ENCODE results near the gene KANSL3.
A peak's percentile ranks its signal among the peaks of the same experiment; 100 is the strongest.

The KANSL3 gene

GRCh38 chr2:96549466-96549785 is 88.7 kb downstream of the KANSL3 start:
- no peaks in the 10 kb centered on the region for H3K9me3 Mint-ChIP-seq
- no peaks in the 10 kb centered on the region for H3K27me3 Mint-ChIP-seq
- ATAC-seq (no peak), DNase-seq (no peak)
- H3K4me3 Mint-ChIP-seq: no peak overlapping the region
- no peak overlapping the region for H3K27ac Mint-ChIP-seq
- H3K4me1 Mint-ChIP-seq: peaks cover 54% of the 10 kb centered on the region

DNA sequence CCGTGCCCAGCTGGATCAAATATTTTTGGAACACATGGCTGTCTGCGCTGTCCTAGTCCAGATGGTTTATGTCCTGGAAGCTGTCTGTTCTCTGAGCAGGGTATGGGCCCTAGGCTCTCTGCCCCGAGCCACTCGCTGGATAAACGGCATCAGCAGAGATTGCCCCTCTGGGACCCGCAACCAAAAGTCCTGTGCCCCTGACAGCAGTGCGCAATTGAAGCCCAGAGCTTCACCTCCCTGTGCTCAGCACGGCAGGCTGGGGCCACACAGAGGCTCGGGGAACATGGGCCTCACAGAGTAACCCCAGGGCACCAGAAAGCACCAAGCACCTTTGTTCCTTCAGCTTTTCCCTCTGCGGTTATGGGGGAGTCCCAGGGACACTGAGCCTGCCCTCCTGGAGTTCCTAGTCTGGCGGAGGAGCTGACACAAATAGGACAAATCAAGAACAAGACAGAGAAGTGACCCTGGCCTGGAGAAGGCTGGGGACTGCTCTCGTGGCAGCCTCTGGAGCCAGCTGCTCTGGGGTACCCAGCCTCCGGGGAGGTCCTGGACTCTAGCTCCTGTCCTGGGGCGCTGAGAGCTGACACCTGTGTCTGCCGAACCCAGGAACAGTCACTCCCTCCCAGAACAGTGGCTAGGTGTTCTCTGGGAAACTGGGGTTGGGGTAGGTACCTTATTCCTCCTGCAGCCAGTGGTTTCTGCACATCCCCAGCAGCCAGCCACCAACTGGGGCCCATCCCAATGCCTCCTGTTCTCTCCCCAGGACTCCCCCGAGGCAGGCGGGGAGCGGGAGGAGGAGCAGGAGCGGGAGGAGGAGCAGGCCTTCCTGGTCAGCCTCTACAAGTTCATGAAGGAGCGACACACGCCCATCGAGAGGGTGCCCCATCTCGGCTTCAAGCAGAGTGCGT is 89.3 kb downstream of the KANSL3 start:
- peaks cover 54% of the 10 kb centered on the region for H3K4me1 Mint-ChIP-seq
- H3K4me3 Mint-ChIP-seq: no peak overlapping the region
- no peak overlapping the region for H3K27ac Mint-ChIP-seq
- H3K9me3 Mint-ChIP-seq: no peaks in the 10 kb centered on the region
- no peaks in the 10 kb centered on the region for H3K27me3 Mint-ChIP-seq
- DNase-seq (no peak), ATAC-seq (no peak)

DNA sequence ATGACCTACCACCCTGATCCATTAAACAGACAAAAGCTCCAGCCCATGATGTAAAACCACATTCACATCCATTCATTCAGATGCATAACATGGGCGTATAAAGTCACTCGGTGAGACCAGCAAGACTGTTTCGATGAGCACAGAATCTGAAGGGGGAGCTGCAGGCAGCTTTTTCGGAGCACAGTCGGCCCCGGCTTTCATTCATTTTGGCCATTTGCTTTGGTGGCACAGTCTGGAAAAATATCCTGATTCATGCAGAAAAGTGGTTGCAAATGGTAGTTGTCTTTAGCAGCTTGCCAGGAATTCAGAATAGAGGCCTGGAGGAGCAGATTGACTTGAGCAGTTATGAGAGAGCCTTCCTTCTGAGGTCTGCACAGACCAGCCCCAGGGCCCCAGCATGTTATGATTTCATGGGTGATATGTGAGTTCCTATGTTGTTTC is 90.4 kb downstream of the KANSL3 start:
- H3K27ac Mint-ChIP-seq: peak overlapping the region in 1 of 2 donors; percentile 88
- ATAC-seq (no peak), DNase-seq (no peak)
- H3K27me3 Mint-ChIP-seq: no peaks in the 10 kb centered on the region
- H3K4me3 Mint-ChIP-seq: no peak overlapping the region
- H3K4me1 Mint-ChIP-seq: peaks cover 54% of the 10 kb centered on the region
- H3K9me3 Mint-ChIP-seq: no peaks in the 10 kb centered on the region

DNA sequence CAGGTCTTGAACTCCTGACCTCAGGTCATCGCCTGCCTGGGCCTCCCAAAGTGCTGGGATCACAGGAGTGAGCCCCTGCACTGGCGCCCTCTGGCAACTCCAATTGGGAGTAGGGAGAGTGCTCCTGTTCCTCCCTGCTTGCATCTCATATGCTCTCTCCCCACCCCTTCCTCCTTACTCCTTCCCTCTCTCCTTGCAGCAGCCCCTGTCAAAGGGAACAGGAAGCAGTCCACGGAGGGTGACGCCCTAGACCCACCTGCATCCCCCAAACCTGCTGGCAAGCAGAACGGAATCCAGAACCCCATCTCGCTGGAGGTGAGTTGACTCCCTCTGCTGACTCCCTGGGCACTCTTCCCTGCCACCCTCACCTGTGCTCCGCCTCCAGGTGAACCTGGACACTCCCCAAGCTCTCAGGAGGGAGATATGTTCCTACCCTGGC is 90.9 kb downstream of the KANSL3 start:
- H3K4me1 Mint-ChIP-seq: peaks cover 56% of the 10 kb centered on the region
- no peak for ATAC-seq
- peak overlapping the region; percentile 9 to 30 for H3K4me3 Mint-ChIP-seq
- H3K27ac Mint-ChIP-seq: peak overlapping the region in 1 of 2 donors; percentile 88
- no peak for DNase-seq
- no peaks in the 10 kb centered on the region for H3K27me3 Mint-ChIP-seq
- H3K9me3 Mint-ChIP-seq: no peaks in the 10 kb centered on the region

GRCh38 chr2:96546797-96547196 is 91.3 kb downstream of the KANSL3 start:
- DNase-seq (peak in 1 of 2 donors; percentile 30), ATAC-seq (peak; percentile 14)
- H3K4me3 Mint-ChIP-seq: no peak overlapping the region
- H3K4me1 Mint-ChIP-seq: peaks cover 57% of the 10 kb centered on the region
- H3K27me3 Mint-ChIP-seq: no peaks in the 10 kb centered on the region
- no peak overlapping the region for H3K27ac Mint-ChIP-seq
- no peaks in the 10 kb centered on the region for H3K9me3 Mint-ChIP-seq

- no peaks in the 10 kb centered on the region for H3K9me3 Mint-ChIP-seq
- ATAC-seq (peak; percentile 72), DNase-seq (peak in 1 of 2 donors; percentile 62)
- H3K27me3 Mint-ChIP-seq: no peaks in the 10 kb centered on the region
- peak overlapping the region; percentile 66 to 83 for H3K4me3 Mint-ChIP-seq
- H3K27ac Mint-ChIP-seq: peak overlapping the region; percentile 60 to 92
- H3K4me1 Mint-ChIP-seq: peaks cover 57% of the 10 kb centered on the region
These were observed 91.8 kb downstream of the KANSL3 start for GRCh38 chr2:96546321-96546720.
